Mesendoderm (in vitro differentiated cells): Measurements from ENCODE around the gene AXIN2.

Source experiments
- DNase-seq: peaks from one replicate; pipeline ENCODE4 v3.0.0; 2013
- H2AK5ac ChIP-seq: 2 replicates; pipeline ENCODE4 v1.6.1; 2013; ENCODE audit warnings: low read length, inconsistent platforms
- H2BK120ac ChIP-seq: 2 replicates; pipeline ENCODE4 v1.6.1; 2013; ENCODE audit warnings: low read depth, mild to moderate bottlenecking, low read length, moderate library complexity, mixed read lengths
- H2BK15ac ChIP-seq: replicated peaks from 2 replicates; pipeline ENCODE4 v1.6.1; 2013; ENCODE audit warnings: low read depth, mild to moderate bottlenecking, moderate library complexity
- H2BK5ac ChIP-seq: 2 replicates; pipeline ENCODE4 v1.6.1; 2013; ENCODE audit warnings: low read length, inconsistent platforms
- H3K18ac ChIP-seq: 2 replicates; pipeline ENCODE4 v1.6.1; 2013; ENCODE audit warnings: mild to moderate bottlenecking, low read length, mixed read lengths
- H3K23ac ChIP-seq: one replicate; pipeline ENCODE4 v1.6.1; 2013; ENCODE audit warnings: low read length
- H3K27ac ChIP-seq: 2 replicates; pipeline ENCODE4 v1.5.1; 2013; ENCODE audit warnings: low read depth, mild to moderate bottlenecking, inconsistent platforms, low read length, moderate library complexity
- H3K27me3 ChIP-seq: 2 replicates; pipeline ENCODE4 v1.6.1; 2013; ENCODE audit warnings: low read length, control low read depth, mild to moderate bottlenecking, inconsistent platforms; ENCODE audit not compliant: insufficient read depth, poor library complexity
- H3K36me3 ChIP-seq: 2 replicates; pipeline ENCODE4 v1.6.1; 2013; ENCODE audit warnings: low read length, inconsistent platforms; ENCODE audit not compliant: control insufficient read depth, insufficient read depth
- H3K4ac ChIP-seq: one replicate; pipeline ENCODE4 v1.6.1; 2013; ENCODE audit warnings: low read depth, mild to moderate bottlenecking, low read length, moderate library complexity
- H3K4me1 ChIP-seq: 2 replicates; pipeline ENCODE4 v1.6.1; 2013; ENCODE audit warnings: low read depth, low read length, inconsistent platforms; ENCODE audit not compliant: control insufficient read depth
- H3K4me2 ChIP-seq: 2 replicates; pipeline ENCODE4 v1.6.1; 2013; ENCODE audit warnings: low read length
- H3K4me3 ChIP-seq: 2 replicates; pipeline ENCODE4 v1.5.1; 2013; ENCODE audit warnings: mild to moderate bottlenecking, low read length
- H3K56ac ChIP-seq: one replicate; pipeline ENCODE4 v1.6.1; 2013; ENCODE audit warnings: low read length
- H3K79me1 ChIP-seq: 2 replicates; pipeline ENCODE4 v1.6.1; 2013; ENCODE audit warnings: low read length, inconsistent platforms
- H3K79me2 ChIP-seq: 2 replicates; pipeline ENCODE4 v1.6.1; 2013; ENCODE audit warnings: mild to moderate bottlenecking, low read length; ENCODE audit not compliant: control insufficient read depth, insufficient read depth
- H3K9ac ChIP-seq: 2 replicates; pipeline ENCODE4 v1.6.1; 2013; ENCODE audit warnings: low read length, inconsistent platforms
- H4K5ac ChIP-seq: one replicate; pipeline ENCODE4 v1.6.1; 2013; ENCODE audit warnings: low read length
- H4K8ac ChIP-seq: one replicate; pipeline ENCODE4 v1.6.1; 2013; ENCODE audit warnings: low read depth, mild to moderate bottlenecking, control low read depth, low read length, moderate library complexity
- WGBS: extraction: QIAGEN DNeasy Blood & Tissue Kit; methylation state at CpG from one replicate; pipeline ENCODE4 v1.1.7; 2013; ENCODE audit warnings: low lambda C conversion rate, missing lambda C conversion rate; ENCODE audit not compliant: insufficient coverage; ENCODE audit errors: extremely low coverage; 5-methylcytosine and 5-hydroxymethylcytosine counted together

AXIN2 gene

GRCh38 chr17:65545705-65546523, 15.5 kb downstream of the AXIN2 start:
- H3K56ac ChIP-seq, result no peak overlapping the region
- H3K4ac ChIP-seq, result no peak overlapping the region
- no peak overlapping the region for H3K4me3 ChIP-seq
- no peak overlapping the region for H2BK15ac ChIP-seq
- WGBS, result no CpG with 5 or more reads among the region's 17 CpGs
- no peak overlapping the region for H3K18ac ChIP-seq
- peaks cover 84% of the 10 kb centered on the region for H3K79me2 ChIP-seq
- H3K27me3 ChIP-seq, result no peaks in the 10 kb centered on the region
- H2AK5ac ChIP-seq, result no peak overlapping the region
- H2BK5ac ChIP-seq, result no peak overlapping the region
- H4K5ac ChIP-seq, result no peak overlapping the region
- no peak overlapping the region for H4K8ac ChIP-seq
- no peak for DNase-seq
- peaks cover 15% of the 10 kb centered on the region for H3K4me1 ChIP-seq
- peaks cover 45% of the 10 kb centered on the region for H3K79me1 ChIP-seq
- no peak overlapping the region for H3K23ac ChIP-seq
- H3K27ac ChIP-seq, result no peak overlapping the region
- H3K36me3 ChIP-seq, result peaks cover 4% of the 10 kb centered on the region
- H3K4me2 ChIP-seq, result no peak overlapping the region
- H2BK120ac ChIP-seq, result no peak overlapping the region
- no peak overlapping the region for H3K9ac ChIP-seq

GRCh38 chr17:65544672-65545071, 16.8 kb downstream of the AXIN2 start:
- peaks cover 10% of the 10 kb centered on the region for H3K4me1 ChIP-seq

GRCh38 chr17:65542610-65543009, 18.8 kb downstream of the AXIN2 start:
- no peak overlapping the region for H3K4me3 ChIP-seq
- no peak overlapping the region for H3K23ac ChIP-seq
- no peak overlapping the region for H3K18ac ChIP-seq
- no peak overlapping the region for H3K4me2 ChIP-seq
- H2BK5ac ChIP-seq, result no peak overlapping the region
- H3K36me3 ChIP-seq, result peaks cover 6% of the 10 kb centered on the region
- H4K5ac ChIP-seq, result no peak overlapping the region
- DNase-seq, result no peak
- no peak overlapping the region for H2BK120ac ChIP-seq
- peaks cover 15% of the 10 kb centered on the region for H3K4me1 ChIP-seq
- no peak overlapping the region for H2BK15ac ChIP-seq
- peaks cover 54% of the 10 kb centered on the region for H3K79me2 ChIP-seq
- H3K4ac ChIP-seq, result no peak overlapping the region
- H3K9ac ChIP-seq, result no peak overlapping the region
- H3K27me3 ChIP-seq, result no peaks in the 10 kb centered on the region
- H3K79me1 ChIP-seq, result peaks cover 35% of the 10 kb centered on the region
- no peak overlapping the region for H3K56ac ChIP-seq
- no peak overlapping the region for H2AK5ac ChIP-seq
- no peak overlapping the region for H3K27ac ChIP-seq
- H4K8ac ChIP-seq, result no peak overlapping the region

More at GRCh38 chr17:65544672-65545071, 16.8 kb downstream of the AXIN2 start:
- Histone ChIP-seq H3K4me2 (no peak overlapping the region), H3K18ac (no peak overlapping the region), H3K27ac (no peak overlapping the region), H3K23ac (no peak overlapping the region), H3K36me3 (peaks cover 4% of the 10 kb centered on the region), H3K4me3 (no peak overlapping the region), H3K56ac (no peak overlapping the region), H3K79me2 (peaks cover 72% of the 10 kb centered on the region), H2BK5ac (no peak overlapping the region), H4K8ac (no peak overlapping the region), H2AK5ac (no peak overlapping the region), H3K9ac (no peak overlapping the region), H4K5ac (no peak overlapping the region), H3K79me1 (peaks cover 41% of the 10 kb centered on the region), H3K4ac (no peak overlapping the region), H2BK120ac (no peak overlapping the region), H2BK15ac (no peak overlapping the region), H3K27me3 (no peaks in the 10 kb centered on the region)
- no CpG with 5 or more reads among the region's 11 CpGs for WGBS
- no peak for DNase-seq

GRCh38 chr17:65542067-65542466, 19.4 kb downstream of the AXIN2 start:
- H3K9ac ChIP-seq, result no peak overlapping the region
- no peak for DNase-seq
- WGBS, result no CpG with 5 or more reads among the region's 1 CpG

GRCh38 chr17:65541453-65541852, 20.0 kb downstream of the AXIN2 start:
- H3K36me3 ChIP-seq, result peaks cover 8% of the 10 kb centered on the region

More at GRCh38 chr17:65542067-65542466, 19.4 kb downstream of the AXIN2 start:
- H3K79me2 ChIP-seq, result peaks cover 49% of the 10 kb centered on the region
- H3K79me1 ChIP-seq, result peaks cover 35% of the 10 kb centered on the region
- no peak overlapping the region for H2BK15ac ChIP-seq
- no peak overlapping the region for H2BK120ac ChIP-seq
- H3K4me1 ChIP-seq, result peaks cover 15% of the 10 kb centered on the region
- H3K4me3 ChIP-seq, result no peak overlapping the region
- H3K4me2 ChIP-seq, result no peak overlapping the region
- no peak overlapping the region for H3K23ac ChIP-seq
- H2AK5ac ChIP-seq, result no peak overlapping the region
- no peak overlapping the region for H4K8ac ChIP-seq
- no peak overlapping the region for H3K4ac ChIP-seq
- H3K36me3 ChIP-seq, result peaks cover 6% of the 10 kb centered on the region
- no peaks in the 10 kb centered on the region for H3K27me3 ChIP-seq
- no peak overlapping the region for H3K18ac ChIP-seq
- no peak overlapping the region for H3K27ac ChIP-seq
- no peak overlapping the region for H4K5ac ChIP-seq
- H3K56ac ChIP-seq, result no peak overlapping the region
- H2BK5ac ChIP-seq, result no peak overlapping the region

More at GRCh38 chr17:65541453-65541852, 20.0 kb downstream of the AXIN2 start:
- H3K4me1 ChIP-seq, result peaks cover 15% of the 10 kb centered on the region
- H3K23ac ChIP-seq, result no peak overlapping the region
- WGBS, result no CpG with 5 or more reads among the region's 8 CpGs
- no peak overlapping the region for H3K27ac ChIP-seq
- no peak overlapping the region for H2AK5ac ChIP-seq
- no peak overlapping the region for H2BK5ac ChIP-seq
- no peak overlapping the region for H2BK15ac ChIP-seq
- peaks cover 44% of the 10 kb centered on the region for H3K79me2 ChIP-seq
- H3K56ac ChIP-seq, result no peak overlapping the region
- no peaks in the 10 kb centered on the region for H3K27me3 ChIP-seq
- no peak overlapping the region for H4K5ac ChIP-seq
- no peak for DNase-seq
- no peak overlapping the region for H3K4me2 ChIP-seq
- H3K4me3 ChIP-seq, result no peak overlapping the region
- no peak overlapping the region for H4K8ac ChIP-seq
- no peak overlapping the region for H3K4ac ChIP-seq
- H2BK120ac ChIP-seq, result no peak overlapping the region
- H3K18ac ChIP-seq, result no peak overlapping the region
- no peak overlapping the region for H3K9ac ChIP-seq
- H3K79me1 ChIP-seq, result peaks cover 32% of the 10 kb centered on the region
